ENCODE measurements around the gene TARP.

Gene TARP

DNA sequence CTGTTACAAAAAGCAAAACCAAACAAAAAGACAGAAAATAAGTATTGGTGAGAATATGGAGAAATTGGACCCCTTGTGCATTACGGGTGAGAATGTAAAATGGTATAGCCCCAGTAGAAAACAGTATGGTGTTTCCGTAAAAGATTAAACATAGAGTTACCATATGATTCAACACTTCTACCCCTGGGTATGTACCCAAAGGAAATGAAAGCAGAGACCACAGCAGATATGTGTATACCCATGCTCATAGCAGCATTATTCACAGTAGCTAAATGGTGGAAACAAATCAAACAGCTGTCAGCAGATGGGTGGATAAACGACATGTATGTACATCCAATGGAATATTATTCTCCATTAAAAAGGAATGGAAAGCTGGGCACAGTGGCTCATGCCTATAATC lies 53.0 kb downstream of the TARP start:
- Histone ChIP-seq H3K27me3 (ENCODE audit: insufficient read depth, low read length) (no peaks in the 10 kb centered on the region), H3K79me2 (ENCODE audit: control insufficient read depth, insufficient read depth, low read length, unreplicated experiment) (no peaks in the 10 kb centered on the region), H2AFZ (ENCODE audit: low read length, unreplicated experiment) (no peak overlapping the region), H3K4me3 (ENCODE audit: low read depth, low read length) (no peak overlapping the region), H3K4me1 (ENCODE audit: control insufficient read depth, insufficient read depth, low read length, unreplicated experiment) (peaks cover 4% of the 10 kb centered on the region), H3K36me3 (ENCODE audit: insufficient read depth, low read length) (peaks cover 22% of the 10 kb centered on the region), H3K27ac (ENCODE audit: low read depth, low read length) (no peak overlapping the region)

DNA sequence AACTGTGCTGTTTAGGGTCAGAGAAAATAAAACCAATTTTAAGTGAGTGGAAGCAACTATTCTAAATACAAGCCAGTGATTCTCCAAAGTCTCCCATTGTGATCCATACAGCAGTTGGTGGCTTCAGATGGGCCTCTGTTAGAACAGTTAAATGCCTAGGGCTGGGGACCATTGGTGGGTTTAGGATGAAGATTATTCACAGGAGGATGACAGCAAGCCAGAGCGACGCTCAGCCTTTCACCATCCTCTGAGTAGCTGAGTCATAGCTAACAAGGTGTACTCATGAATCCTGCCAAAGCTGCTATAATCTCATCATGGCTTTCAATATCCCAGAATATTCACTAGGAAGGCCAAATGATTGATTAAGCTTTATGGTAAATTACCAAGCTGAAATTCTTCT lies 55.8 kb downstream of the TARP start:
- Histone ChIP-seq H2AFZ (ENCODE audit: low read length, unreplicated experiment) (no peak overlapping the region), H3K36me3 (ENCODE audit: insufficient read depth, low read length) (peaks cover 14% of the 10 kb centered on the region), H3K27me3 (ENCODE audit: insufficient read depth, low read length) (no peaks in the 10 kb centered on the region), H3K4me1 (ENCODE audit: control insufficient read depth, insufficient read depth, low read length, unreplicated experiment) (peaks cover 4% of the 10 kb centered on the region), H3K4me3 (ENCODE audit: low read depth, low read length) (no peak overlapping the region), H3K79me2 (ENCODE audit: control insufficient read depth, insufficient read depth, low read length, unreplicated experiment) (no peaks in the 10 kb centered on the region), H3K27ac (ENCODE audit: low read depth, low read length) (no peak overlapping the region)

DNA sequence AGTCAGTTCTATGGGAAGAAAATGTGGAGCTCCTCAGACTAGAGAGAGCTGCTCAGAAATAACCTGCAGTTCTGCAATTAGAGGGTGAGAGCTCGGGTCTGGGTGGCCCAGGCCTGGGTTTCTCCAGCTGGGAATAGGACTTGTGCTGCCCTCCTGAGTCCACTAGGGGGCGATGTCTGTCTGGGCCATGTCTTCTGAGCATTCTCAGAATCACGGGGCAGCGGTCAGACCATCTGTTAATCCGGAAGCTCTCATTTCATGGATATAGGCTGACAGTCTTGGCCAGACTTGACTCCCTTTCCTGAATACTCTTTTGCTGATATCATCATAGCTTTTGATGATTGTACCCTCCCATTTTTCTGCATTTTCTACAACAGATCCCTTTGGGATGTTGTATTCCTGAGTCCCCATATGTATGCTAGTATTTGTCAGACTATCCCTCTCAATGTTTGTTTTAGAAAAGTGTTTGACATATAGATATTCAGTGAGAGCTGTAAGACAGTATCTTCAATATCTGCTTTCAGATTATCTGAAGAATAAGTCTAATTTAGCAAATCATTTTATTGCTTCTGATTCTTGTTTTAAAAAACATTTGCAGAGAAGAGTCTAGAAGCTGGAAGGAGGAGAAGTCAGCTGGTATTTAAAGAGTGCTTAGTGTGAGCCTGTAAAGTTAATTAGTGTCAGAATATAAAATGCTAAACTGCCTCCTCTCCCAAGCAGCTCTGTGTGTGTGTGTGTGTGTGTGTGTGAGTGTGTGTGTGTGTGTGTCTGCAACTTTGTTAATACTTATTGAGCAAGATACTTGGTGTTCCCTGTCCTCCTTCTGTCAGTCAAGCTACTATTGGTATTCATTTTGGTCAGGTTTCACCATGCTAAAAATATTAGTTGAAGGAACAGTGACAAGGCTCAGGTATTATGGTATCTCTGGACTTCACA lies 57.4 kb downstream of the TARP start:
- H2AFZ ChIP-seq (ENCODE audit: low read length, unreplicated experiment): no peak overlapping the region
- no peaks in the 10 kb centered on the region for H3K79me2 ChIP-seq (ENCODE audit: control insufficient read depth, insufficient read depth, low read length, unreplicated experiment)
- peaks cover 4% of the 10 kb centered on the region for H3K4me1 ChIP-seq (ENCODE audit: control insufficient read depth, insufficient read depth, low read length, unreplicated experiment)
- H3K36me3 ChIP-seq (ENCODE audit: insufficient read depth, low read length): peaks cover 14% of the 10 kb centered on the region
- no peaks in the 10 kb centered on the region for H3K27me3 ChIP-seq (ENCODE audit: insufficient read depth, low read length)
- H3K27ac ChIP-seq (ENCODE audit: low read depth, low read length): no peak overlapping the region
- no peak overlapping the region for H3K4me3 ChIP-seq (ENCODE audit: low read depth, low read length)

DNA sequence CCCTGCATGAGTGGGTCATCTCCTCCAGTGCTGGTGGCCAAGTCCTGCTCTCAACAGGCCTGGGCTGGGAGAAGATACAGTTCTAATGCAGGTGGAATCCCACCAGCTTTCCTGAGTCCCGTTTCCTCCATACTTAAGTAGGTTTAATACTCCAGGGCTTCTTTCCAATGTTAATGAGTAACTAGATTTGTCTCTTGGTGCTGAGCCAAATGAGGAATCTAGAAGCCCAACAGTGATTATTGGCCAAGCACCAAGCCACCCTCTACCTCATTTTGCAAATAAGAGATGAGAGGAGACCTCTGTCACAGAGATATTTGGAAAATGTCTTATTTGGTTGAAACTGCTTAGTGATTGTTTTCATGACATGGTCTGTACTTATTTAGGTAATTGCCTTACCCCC lies 58.3 kb downstream of the TARP start:
- Histone ChIP-seq H3K27ac (ENCODE audit: low read depth, low read length) (no peak overlapping the region), H3K4me1 (ENCODE audit: control insufficient read depth, insufficient read depth, low read length, unreplicated experiment) (peaks cover 4% of the 10 kb centered on the region), H3K79me2 (ENCODE audit: control insufficient read depth, insufficient read depth, low read length, unreplicated experiment) (no peaks in the 10 kb centered on the region), H3K27me3 (ENCODE audit: insufficient read depth, low read length) (no peaks in the 10 kb centered on the region), H2AFZ (ENCODE audit: low read length, unreplicated experiment) (no peak overlapping the region), H3K4me3 (ENCODE audit: low read depth, low read length) (no peak overlapping the region), H3K36me3 (ENCODE audit: insufficient read depth, low read length) (peaks cover 10% of the 10 kb centered on the region)

DNA sequence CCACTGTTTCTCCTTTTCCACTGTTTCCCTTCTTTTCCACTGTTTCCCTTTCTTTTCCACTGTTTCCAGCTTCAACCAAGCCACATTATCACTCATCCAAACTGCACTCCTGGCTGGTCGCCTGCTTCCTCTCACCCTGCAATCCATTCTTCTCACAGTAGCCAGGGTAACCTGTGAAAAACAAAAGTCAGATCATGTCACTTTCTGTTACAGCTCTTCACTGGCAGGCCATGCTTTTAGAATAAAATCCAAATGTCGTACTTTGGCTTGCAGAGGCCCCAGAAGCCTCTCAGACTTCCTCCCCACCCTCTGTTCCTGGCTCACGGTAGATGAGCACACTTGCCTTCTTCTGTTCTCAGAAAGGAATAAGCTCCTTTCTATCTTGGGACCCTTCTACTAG lies 61.5 kb downstream of the TARP start:
- Histone ChIP-seq H3K4me3 (ENCODE audit: low read depth, low read length) (no peak overlapping the region), H3K4me1 (ENCODE audit: control insufficient read depth, insufficient read depth, low read length, unreplicated experiment) (peaks cover 4% of the 10 kb centered on the region), H3K27ac (ENCODE audit: low read depth, low read length) (no peak overlapping the region), H3K27me3 (ENCODE audit: insufficient read depth, low read length) (no peaks in the 10 kb centered on the region), H3K36me3 (ENCODE audit: insufficient read depth, low read length) (peaks cover 8% of the 10 kb centered on the region), H3K79me2 (ENCODE audit: control insufficient read depth, insufficient read depth, low read length, unreplicated experiment) (peaks cover 5% of the 10 kb centered on the region), H2AFZ (ENCODE audit: low read length, unreplicated experiment) (no peak overlapping the region)

GRCh38 chr7:38211486-38211885 lies 62.0 kb downstream of the TARP start:
- Histone ChIP-seq H3K4me3 (ENCODE audit: low read depth, low read length) (no peak overlapping the region), H3K79me2 (ENCODE audit: control insufficient read depth, insufficient read depth, low read length, unreplicated experiment) (peaks cover 8% of the 10 kb centered on the region), H2AFZ (ENCODE audit: low read length, unreplicated experiment) (no peak overlapping the region), H3K27me3 (ENCODE audit: insufficient read depth, low read length) (no peaks in the 10 kb centered on the region), H3K36me3 (ENCODE audit: insufficient read depth, low read length) (peaks cover 10% of the 10 kb centered on the region), H3K27ac (ENCODE audit: low read depth, low read length) (no peak overlapping the region), H3K4me1 (ENCODE audit: control insufficient read depth, insufficient read depth, low read length, unreplicated experiment) (peaks cover 4% of the 10 kb centered on the region)
